Measurements from ENCODE around the gene SCFD2.

GRCh38 chr4:52919461-52919860 is 446.4 kb downstream of the SCFD2 start:
- TF ChIP-seq EZH2 (IDR thresholded peaks at IDR 0.05; ENCODE audit: insufficient read depth, poor library complexity, severe bottlenecking) (no peak), EZH2phosphoT487 (IDR thresholded peaks at IDR 0.05; ENCODE audit: insufficient read depth, low read depth) (no peak)
